Fibroblast of peridontal ligament (primary cell): ENCODE results near the gene SRRM2.

ENCODE experiments used
- DNase-seq: peaks from one replicate; pipeline ENCODE4 v3.0.0-alpha.2; 2010; ENCODE audit errors: extremely low read depth

SRRM2 gene

GRCh38 chr16:2777231-2777902 lies 24.9 kb downstream of the SRRM2 start, which contains the start of gene ELOB:
ELOB (minus strand) TSS chr16:2777280; CDS start chr16:2777239, 41 bp downstream.
- DNase-seq, result peak; percentile 66

GRCh38 chr16:2777903-2778629 lies 25.6 kb downstream of the SRRM2 start:
- peak; percentile 29 for DNase-seq

GRCh38 chr16:2778630-2778958 lies 26.2 kb downstream of the SRRM2 start:
- no peak for DNase-seq

GRCh38 chr16:2779151-2779920 lies 26.9 kb downstream of the SRRM2 start:
- no peak for DNase-seq

- no peak for DNase-seq
These were observed 27.8 kb downstream of the SRRM2 start for GRCh38 chr16:2779978-2780898.

- DNase-seq, result no peak
These were observed 30.3 kb downstream of the SRRM2 start for GRCh38 chr16:2782583-2783351.

- no peak for DNase-seq
These were observed 31.3 kb downstream of the SRRM2 start for GRCh38 chr16:2783581-2784357.

GRCh38 chr16:2784358-2785100 lies 32.1 kb downstream of the SRRM2 start:
- no peak for DNase-seq

GRCh38 chr16:2785101-2785991 lies 32.9 kb downstream of the SRRM2 start:
- no peak for DNase-seq

- DNase-seq, result no peak
These were observed 33.8 kb downstream of the SRRM2 start for GRCh38 chr16:2786061-2786825.

- DNase-seq, result no peak
These were observed 34.4 kb downstream of the SRRM2 start for GRCh38 chr16:2786826-2787151.

GRCh38 chr16:2787406-2787805 lies 35.0 kb downstream of the SRRM2 start, which contains the start of gene PRSS33:
PRSS33 (minus strand) TSS chr16:2787560; CDS start chr16:2786547, 1,013 bp downstream.
- DNase-seq, result no peak

- DNase-seq, result no peak
These were observed 35.5 kb downstream of the SRRM2 start for GRCh38 chr16:2787961-2788360.

- DNase-seq, result no peak
These were observed 38.2 kb downstream of the SRRM2 start for GRCh38 chr16:2790631-2791030.

- no peak for DNase-seq
These were observed 38.7 kb downstream of the SRRM2 start for GRCh38 chr16:2791174-2791573.

- DNase-seq, result no peak
These were observed 40.5 kb downstream of the SRRM2 start for GRCh38 chr16:2792940-2793339.

GRCh38 chr16:2795395-2796143 lies 43.1 kb downstream of the SRRM2 start:
- no peak for DNase-seq
